GM12892 (cell line): ENCODE results near the gene CYB561D2.

Experiments used
- DNase-seq: peaks from one replicate; pipeline ENCODE4 v3.0.0; 2011; ENCODE audit not compliant: insufficient read length
- FAIRE-seq: peaks from 2 replicates; lab custom pipeline; 2011; peaks lifted over from hg19 to GRCh38; lab: Jason Lieb, UNC
- POLR2A ChIP-seq: IDR thresholded peaks from 2 replicates; pipeline ENCODE4 v1.6.1; 2011; ENCODE audit warnings: low read depth, low read length, control low read depth
- POLR2AphosphoS5 ChIP-seq: IDR thresholded peaks from 2 replicates; pipeline ENCODE4 v1.6.1; 2011; ENCODE audit warnings: low read depth, low read length, control low read depth
- TAF1 ChIP-seq: IDR thresholded peaks from 2 replicates; pipeline ENCODE4 v1.6.1; 2011; ENCODE audit warnings: low read depth, mild to moderate bottlenecking, control low read depth, low read length, borderline replicate concordance

CYB561D2 gene

DNA sequence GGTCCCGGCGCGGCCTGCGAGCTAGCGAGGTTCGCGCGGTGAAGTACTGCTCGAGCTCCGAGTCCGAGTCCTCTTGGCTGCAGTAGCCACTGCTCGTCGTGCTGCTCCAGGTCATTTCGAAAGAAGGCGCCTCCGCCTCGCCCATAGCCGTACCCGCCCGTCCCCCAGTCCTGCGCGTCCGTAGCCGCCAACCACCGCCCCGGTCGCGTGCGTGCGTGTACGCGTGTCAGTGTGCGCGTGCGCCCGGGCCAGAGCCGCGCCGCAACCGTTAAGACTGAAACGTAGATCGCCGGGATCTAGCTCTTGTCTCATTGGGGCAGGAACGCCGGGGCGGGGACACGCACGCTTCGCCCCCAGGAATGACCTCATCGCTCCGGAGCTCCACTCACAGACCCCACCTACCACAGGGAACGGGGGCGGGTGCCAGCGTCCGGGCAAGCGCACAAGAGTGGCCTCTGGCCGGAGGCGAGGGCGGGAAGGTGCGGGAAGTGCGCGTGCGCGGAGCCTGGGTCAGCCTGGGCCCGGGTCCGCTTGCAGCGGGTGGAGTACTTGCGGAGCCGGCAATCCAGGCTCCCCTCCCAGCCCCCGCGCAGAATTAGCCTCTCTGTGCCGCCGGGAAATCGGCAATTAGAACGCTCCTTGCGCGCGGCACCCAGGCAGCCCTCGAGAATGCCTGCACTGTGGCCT is 13.3 kb upstream of the CYB561D2 start:
- TF ChIP-seq POLR2A: peak; percentile 69; the same call in 1 of the 2 replicates
- peak; percentile 59 for TF ChIP-seq POLR2AphosphoS5
- no peak; the same call in 1 of the 2 replicates for TF ChIP-seq TAF1
- peak; percentile 98 for FAIRE-seq
- DNase-seq: peak; percentile 98

DNA sequence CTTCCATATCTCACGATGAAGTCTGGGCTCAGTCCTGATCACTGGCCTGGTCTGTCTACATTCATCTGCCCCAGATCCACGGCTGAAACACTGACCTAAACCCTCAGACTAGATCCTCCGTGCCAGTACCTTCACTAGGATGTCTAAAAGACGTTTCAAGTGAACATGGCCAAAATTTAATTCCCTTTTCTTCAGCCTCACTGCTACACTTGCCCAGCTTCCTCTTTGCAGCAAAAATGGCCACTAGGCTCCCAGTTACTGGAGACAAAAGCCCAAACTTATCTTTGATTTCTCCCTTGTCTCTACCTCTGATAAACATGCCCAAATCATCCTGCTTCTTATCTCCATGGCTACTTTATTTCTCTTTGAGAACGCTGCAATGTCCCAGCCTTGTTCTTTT is 11.7 kb upstream of the CYB561D2 start:
- no peak for TF ChIP-seq POLR2AphosphoS5
- TF ChIP-seq TAF1: no peak
- no peak for TF ChIP-seq POLR2A
- DNase-seq (no peak), FAIRE-seq (peak; percentile 86)

DNA sequence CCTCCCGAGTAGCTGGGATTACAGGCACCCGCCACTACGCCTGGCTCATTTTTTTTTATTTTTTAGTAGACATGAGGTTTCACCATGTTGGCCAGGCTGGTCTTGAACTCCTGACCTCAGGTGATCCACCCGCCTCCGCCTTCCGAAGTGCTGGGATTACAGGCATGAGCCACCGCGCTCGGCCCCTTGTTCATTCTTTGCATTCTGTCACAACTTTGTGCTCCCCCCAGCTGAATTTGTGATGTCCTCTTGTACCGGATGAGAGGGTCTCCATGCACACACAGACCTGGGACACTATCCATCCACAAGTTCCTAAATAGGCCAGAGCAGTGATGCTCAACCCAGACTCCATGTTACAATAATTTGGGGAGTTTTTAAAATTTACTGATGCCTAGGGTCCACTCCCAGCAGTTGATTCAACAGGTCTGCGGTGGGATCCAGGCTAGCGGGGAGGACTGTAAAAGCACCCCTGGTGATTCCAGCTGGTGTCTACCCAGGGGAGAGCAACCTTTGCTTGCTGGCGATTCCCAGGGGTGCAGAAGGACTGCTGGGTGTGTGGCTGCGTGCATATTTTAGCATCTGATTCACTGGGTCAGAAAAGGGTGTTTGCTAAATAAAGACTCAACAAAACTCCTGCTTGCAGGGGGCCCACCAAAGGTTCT is 11.0 kb upstream of the CYB561D2 start:
- no peak for TF ChIP-seq TAF1
- no peak for TF ChIP-seq POLR2AphosphoS5
- TF ChIP-seq POLR2A: no peak
- DNase-seq: no peak
- peak; percentile 62 for FAIRE-seq

DNA sequence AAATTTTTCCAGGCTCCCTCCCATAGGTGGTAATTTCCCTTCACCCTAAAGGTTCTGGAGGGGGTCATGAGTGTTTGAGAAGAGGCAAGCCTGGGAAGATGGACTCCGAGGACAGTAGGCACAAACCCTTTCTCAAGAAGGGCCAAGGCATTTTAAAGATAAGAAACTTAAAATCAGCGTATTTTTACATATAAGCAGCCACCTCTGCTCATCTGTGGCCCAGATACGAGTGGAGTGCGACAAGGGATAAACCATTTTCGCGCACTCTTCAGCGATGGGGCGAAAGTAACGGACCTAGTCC is 10.6 kb upstream of the CYB561D2 start:
- no peak for FAIRE-seq
- TF ChIP-seq POLR2A (no peak), TAF1 (no peak), POLR2AphosphoS5 (no peak)

DNA sequence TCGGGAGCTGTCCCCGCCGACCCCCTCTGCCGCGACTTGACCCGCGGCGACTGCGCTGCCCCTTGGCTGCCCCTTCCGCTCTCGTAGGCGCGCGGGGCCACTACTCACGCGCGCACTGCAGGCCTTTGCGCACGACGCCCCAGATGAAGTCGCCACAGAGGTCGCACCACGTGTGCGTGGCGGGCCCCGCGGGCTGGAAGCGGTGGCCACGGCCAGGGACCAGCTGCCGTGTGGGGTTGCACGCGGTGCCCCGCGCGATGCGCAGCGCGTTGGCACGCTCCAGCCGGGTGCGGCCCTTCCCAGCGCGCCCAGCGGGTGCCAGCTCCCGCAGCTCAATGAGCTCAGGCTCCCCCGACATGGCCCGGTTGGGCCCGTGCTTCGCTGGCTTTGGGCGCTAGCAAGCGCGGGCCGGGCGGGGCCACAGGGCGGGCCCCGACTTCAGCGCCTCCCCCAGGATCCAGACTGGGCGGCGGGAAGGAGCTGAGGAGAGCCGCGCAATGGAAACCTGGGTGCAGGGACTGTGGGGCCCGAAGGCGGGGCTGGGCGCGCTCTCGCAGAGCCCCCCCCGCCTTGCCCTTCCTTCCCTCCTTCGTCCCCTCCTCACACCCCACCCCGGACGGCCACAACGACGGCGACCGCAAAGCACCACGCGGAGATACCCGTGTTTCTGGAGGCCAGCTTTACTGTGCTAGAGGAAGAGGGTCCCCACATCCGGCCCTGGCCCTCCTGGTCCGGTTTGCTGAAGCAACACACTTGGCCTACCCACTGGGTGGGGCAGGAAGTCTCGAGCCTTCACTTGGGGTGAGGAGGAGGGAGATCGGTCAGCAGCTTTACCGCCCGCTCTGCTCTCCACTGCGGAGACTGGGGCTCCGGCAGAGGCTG is 10.0 kb upstream of the CYB561D2 start, which contains the start of gene RASSF1:
Gene RASSF1 (minus strand): TSS at position 389 of the 882 bp plus-strand sequence. CDS start 31 bp downstream, at position 358.
- peak; percentile 80 for DNase-seq
- peak; percentile 82 for FAIRE-seq
- TF ChIP-seq POLR2A (0 out of 2 replicates have a peak, but pooled peaks have one; percentile 19), POLR2AphosphoS5 (peak; percentile 38; the same call in 1 of the 2 replicates), TAF1 (no peak)

More for the DNA sequence above, 10.6 kb upstream of the CYB561D2 start:
- DNase-seq: no peak

DNA sequence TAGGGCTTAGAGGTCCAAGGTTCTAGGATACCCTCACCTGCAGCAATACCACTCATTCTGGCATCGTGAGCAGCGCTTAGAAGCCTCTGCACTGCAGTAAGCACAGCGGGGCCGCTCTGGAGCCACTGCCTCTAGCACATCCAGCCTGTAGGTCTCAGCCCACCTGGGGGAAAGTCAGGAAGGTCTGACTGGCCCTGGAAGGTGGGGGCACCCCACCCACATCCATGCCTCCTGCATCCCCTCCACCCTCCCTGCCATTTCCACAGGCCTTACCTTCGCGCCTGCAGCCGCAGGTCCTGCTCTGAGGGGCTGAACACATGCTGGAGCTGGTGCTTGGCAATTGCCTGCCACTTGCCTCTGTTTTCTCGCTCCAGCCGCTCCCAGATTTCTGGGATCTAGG is 9.1 kb upstream of the CYB561D2 start:
- DNase-seq (no peak), FAIRE-seq (no peak)
- TF ChIP-seq TAF1 (no peak), POLR2A (no peak), POLR2AphosphoS5 (no peak)

DNA sequence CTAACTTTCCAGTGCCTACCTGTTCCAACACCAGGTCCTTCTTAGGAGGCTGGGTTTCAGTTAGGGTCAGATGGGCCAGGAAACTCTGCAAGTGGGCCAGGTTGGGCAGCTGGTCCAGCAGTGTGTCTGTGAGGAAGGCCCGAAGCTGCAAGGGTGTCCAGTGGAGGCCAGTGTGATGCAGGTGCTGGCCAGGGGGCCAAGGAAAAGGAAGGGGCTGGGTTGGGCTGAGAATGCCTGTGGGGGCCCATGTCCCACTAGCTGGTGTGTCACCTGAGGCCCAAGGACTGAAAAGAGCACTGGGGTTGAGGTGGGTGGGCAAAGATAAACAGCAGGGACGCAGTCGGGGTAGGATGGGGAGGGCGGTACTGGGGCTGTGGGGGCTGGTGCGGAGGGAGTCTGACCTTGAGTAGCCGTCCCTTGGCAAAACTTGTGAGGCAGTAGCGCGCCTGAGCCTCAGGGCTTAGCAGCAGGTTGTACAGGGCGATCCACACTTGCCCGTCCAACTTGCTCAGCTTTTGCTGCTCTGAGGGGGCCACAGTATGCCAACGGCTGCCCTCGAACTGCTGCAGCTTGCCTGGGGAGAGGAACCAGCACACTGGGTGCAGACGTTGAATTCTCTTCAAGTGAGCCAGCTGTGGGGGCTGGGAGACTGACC is 8.5 kb upstream of the CYB561D2 start:
- TF ChIP-seq TAF1: no peak
- TF ChIP-seq POLR2AphosphoS5: no peak
- no peak for TF ChIP-seq POLR2A
- no peak for FAIRE-seq
- no peak for DNase-seq

DNA sequence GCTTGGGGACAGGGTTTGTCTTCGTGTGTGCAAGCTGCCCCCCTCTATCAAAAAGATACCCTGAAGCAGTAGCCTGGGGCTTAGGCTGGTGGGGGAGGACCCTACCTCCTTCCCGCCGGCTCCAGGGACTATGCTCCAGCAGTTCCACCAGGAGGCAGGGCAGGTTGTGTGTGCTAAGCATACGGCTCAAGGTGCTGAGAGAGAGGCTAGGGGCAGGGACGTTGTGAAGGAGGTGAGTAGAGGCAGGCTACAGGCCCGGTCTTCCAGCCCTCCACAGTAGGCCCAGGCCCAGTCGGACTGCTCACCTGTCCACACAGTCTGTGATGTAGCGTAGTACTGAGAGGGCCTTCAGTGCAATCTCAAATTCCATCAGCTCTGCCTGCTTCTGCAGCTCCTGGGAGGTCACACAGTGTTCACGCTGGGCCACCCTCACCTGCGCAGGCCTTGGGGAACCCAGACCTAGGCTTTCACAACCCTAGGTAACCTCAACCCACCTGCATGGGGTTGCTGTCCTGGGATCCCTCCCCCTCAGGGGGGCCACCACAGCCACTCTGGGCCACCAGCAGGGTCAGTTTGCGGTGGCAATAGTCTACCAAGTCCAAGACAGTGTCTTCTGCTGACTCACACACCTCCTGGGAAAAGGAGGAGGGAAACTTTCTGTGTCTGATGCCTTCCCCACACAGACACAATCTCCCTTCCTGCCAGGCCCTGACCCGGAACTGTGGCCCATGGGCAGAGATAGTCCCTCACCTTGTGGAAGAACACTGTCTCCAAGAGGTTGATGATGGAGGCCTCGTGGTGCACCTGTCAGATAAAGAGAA is 7.6 kb upstream of the CYB561D2 start:
- TF ChIP-seq TAF1: no peak
- no peak for TF ChIP-seq POLR2A
- TF ChIP-seq POLR2AphosphoS5: no peak
- no peak for DNase-seq
- FAIRE-seq: no peak

DNA sequence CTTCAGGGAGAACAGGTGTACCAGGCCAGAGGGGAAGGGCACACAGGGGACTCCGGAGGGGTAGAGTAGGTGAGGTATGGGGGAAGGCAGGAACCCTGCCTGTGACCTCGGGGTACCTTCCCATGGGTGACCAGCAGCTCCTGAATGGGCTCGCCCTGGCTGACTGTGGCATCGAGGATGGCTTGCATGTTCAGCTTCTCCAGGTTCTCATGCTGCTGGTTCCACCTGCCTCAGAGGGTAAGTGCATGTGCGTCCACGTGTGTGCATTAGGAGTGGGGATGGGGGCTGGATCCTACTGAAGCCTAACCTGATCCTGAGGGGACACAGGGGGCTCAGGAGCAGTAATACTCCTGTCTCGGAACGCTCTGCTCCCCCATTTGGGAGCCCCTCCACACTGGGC is 5.7 kb upstream of the CYB561D2 start:
- no peak for FAIRE-seq
- DNase-seq: no peak
- TF ChIP-seq TAF1: no peak
- TF ChIP-seq POLR2A: no peak
- TF ChIP-seq POLR2AphosphoS5: no peak

DNA sequence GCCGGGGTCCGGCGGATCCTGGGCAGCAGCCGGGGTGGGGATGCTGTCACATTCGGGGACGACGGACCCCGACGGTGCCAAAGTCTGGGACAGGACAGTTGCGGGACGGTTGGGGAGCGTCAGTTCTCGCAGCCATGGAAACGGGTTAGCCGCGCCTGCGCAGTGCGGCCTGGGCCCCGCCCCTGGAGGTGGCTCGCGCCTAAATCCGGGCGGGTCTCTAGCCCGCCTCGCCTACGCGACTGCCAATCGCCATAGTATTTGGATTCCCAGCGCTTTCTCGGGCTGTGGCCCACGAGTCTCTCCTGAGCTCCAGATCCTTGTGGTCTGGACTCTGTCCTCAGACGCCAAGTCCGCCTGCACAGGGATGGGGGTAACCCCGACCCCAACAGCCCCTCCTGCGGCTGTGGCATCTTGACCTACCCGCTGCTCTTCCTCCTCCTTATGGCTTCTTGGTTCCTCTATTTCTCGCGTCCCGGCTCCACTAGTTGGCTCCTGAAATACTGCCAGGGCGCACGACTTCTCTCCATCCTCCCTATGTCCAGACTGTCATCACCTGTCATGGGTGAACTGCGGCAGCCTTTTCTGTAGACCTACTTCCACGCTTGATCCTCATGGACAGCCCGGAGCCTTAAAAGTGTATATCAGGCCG is 5.0 kb upstream of the CYB561D2 start, which contains the start of gene ZMYND10:
Gene ZMYND10 (minus strand): TSS at position 147 of the 649 bp plus-strand sequence. CDS start 153 bp downstream, outside the sequence.
- DNase-seq: peak; percentile 76
- no peak for TF ChIP-seq POLR2AphosphoS5
- no peak for TF ChIP-seq POLR2A
- TF ChIP-seq TAF1: no peak
- peak; percentile 88 for FAIRE-seq

DNA sequence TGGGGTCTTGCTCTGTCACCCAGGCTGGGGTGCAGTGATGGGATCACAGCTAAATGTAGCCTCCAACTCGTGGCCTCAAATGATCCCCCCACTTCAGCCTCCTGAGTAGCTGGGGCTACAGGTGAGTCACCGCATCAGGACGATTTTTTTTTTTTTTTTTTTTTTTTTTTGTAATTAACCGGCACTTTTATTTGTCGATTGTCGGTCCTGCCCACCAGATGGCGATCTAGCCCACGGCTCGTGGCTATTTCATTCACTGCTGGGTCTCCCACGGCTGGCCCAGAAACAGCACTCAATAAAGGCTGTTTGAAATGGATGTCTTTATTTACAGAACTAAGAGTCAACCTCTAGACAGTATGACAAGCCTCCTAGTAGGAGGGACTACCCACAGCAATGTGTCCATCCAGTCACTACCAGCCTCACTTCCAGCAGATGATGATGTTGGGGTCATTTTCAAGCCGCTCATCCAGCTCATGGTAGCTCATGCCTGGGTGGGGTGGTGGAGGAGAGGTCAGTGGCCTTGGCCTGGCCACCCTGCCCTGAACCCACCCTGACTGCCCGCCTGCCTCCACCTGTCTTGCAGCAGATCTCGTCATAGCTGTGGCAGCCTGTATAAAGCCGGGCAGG is 3.4 kb upstream of the CYB561D2 start:
- DNase-seq: no peak
- peak; percentile 84 for FAIRE-seq
- TF ChIP-seq POLR2A (no peak), TAF1 (no peak), POLR2AphosphoS5 (no peak)
